Body of pancreas (tissue), 4 donors: ENCODE data around the gene THSD4. TPM values are rescaled to one million over a fixed set of nuclear protein-coding genes. Genes with fewer than 3 reads are reported as not detected.

Experiments
- ATAC-seq: fragments of 150-250 bp; one replicate; pipeline ENCODE4 v1.9.1; 2016
- DNase-seq, 4 donors: peaks; one replicate each; pipeline ENCODE4 v3.0.0-alpha.2; 2019
- H3K27ac ChIP-seq, 4 donors: fragments of 200-600 bp; sonication (generic); 1 replicate in 3 of 4; 2 replicates in 1 of 4; pipeline versions ENCODE4 v1.5.1 to v1.6.1; 2016 to 2019; ENCODE audit warnings: mild to moderate bottlenecking in 1 of 4, mixed read lengths in 1 of 4, moderate library complexity in 1 of 4
- H3K27me3 ChIP-seq, 2 donors: fragments of 200-600 bp; sonication (generic); one replicate each; pipeline ENCODE4 v1.6.0; 2016; ENCODE audit warnings: mild to moderate bottlenecking in 1 of 2
- H3K36me3 ChIP-seq, 2 donors: fragments of 200-600 bp; sonication (generic); replicated peaks in 1 of 2; 2 replicates each; pipeline ENCODE4 v1.5.1; 2016; ENCODE audit warnings: low read depth in 2 of 2; ENCODE audit not compliant: insufficient read depth in 1 of 2
- H3K4me1 ChIP-seq: fragments of 200-600 bp; sonication (generic); one replicate; pipeline ENCODE4 v1.6.0; 2016
- H3K4me3 ChIP-seq, 2 donors: fragments of 200-600 bp; sonication (generic); 1 replicate in 1 of 2; 2 replicates in 1 of 2; pipeline ENCODE4 v1.5.1; 2016 to 2019
- H3K9me3 ChIP-seq, 3 donors: fragments of 200-600 bp; sonication (generic); 1 replicate in 2 of 3; 2 replicates in 1 of 3; pipeline ENCODE4 v1.5.1; 2016
- CTCF ChIP-seq, 7 experiments: fragments of 450-650 bp in 4 of 7; fragments of 200-600 bp in 3 of 7; sonication (generic) in 3 of 7; IDR thresholded peaks; one replicate each; pipeline ENCODE4 v1.5.1; 2016 to 2019; ENCODE audit warnings: antibody characterized with exemption in 7 of 7
- POLR2A ChIP-seq, 3 donors: fragments of 450-650 bp; IDR thresholded peaks; one replicate each; pipeline ENCODE4 v1.6.1; 2016; ENCODE audit warnings: antibody characterized with exemption in 3 of 3, mild to moderate bottlenecking in 2 of 3
- WGBS, 2 donors: methylation state at CpG; one replicate each; pipeline ENCODE4 v1.1.5; 2017; 5-methylcytosine and 5-hydroxymethylcytosine counted together
- intact Hi-C: fragments of 100-400 bp; cut with DNase I; formaldehyde crosslinking; loops from one replicate; pipeline ENCODE4 v1.15.1; 2023
- total RNA-seq, 2 donors: library from RNA; depleted of rRNA; stranded (reverse); fragments of >200 nt; gene quantifications; one replicate each; pipeline ENCODE4 v1.1.0, GENCODE V29; 2016

THSD4 gene
- total RNA-seq, 2 donors from 2014 or later = 12.9 to 16.1 TPM

- ATAC-seq = no peak
- H3K9me3 ChIP-seq = no peaks in the 10 kb centered on the region
- WGBS, 2 donors = 47 to 49% methylated on average over 8 of the region's 8 CpGs
- peaks cover 4% of the 10 kb centered on the region for H3K4me1 ChIP-seq
- intact Hi-C loops = loop anchor here (5.0 to 10.0 kb wide), 2 partner anchors 63 to 285 kb away; no protein-coding TSS in a partner anchor
- no peaks in the 10 kb centered on the region for H3K36me3 ChIP-seq
- H3K27me3 ChIP-seq = no peaks in the 10 kb centered on the region
- no peak for DNase-seq
- H3K4me3 ChIP-seq = no peak overlapping the region
- TF ChIP-seq CTCF (IDR thresholded peaks at IDR 0.05) (no peak), POLR2A (IDR thresholded peaks at IDR 0.05) (no peak)
- no peak overlapping the region for H3K27ac ChIP-seq
Measured at GRCh38 chr15:71447328-71448250, 332.3 kb downstream of the THSD4 start.

- H3K4me1 ChIP-seq = peaks cover 4% of the 10 kb centered on the region
- peak; percentile 85 to 95 (median 94) for TF ChIP-seq CTCF (IDR thresholded peaks at IDR 0.05)
- TF ChIP-seq POLR2A (IDR thresholded peaks at IDR 0.05) = no peak
- 61 to 69% methylated on average over 2 of the region's 2 CpGs for WGBS, 2 donors
- ATAC-seq = peak; percentile 72
- DNase-seq = peak; percentile 62 to 76 (median 66)
- intact Hi-C loops = loop anchor here (5.0 to 10.0 kb wide), 2 partner anchors 64 to 284 kb away; no protein-coding TSS in a partner anchor
- no peaks in the 10 kb centered on the region for H3K9me3 ChIP-seq
- H3K4me3 ChIP-seq = no peak overlapping the region
- H3K27me3 ChIP-seq = no peaks in the 10 kb centered on the region
- no peak overlapping the region for H3K27ac ChIP-seq
- no peaks in the 10 kb centered on the region for H3K36me3 ChIP-seq
Measured at GRCh38 chr15:71448688-71449114, 333.4 kb downstream of the THSD4 start.

- intact Hi-C loops = loop anchor here (5.0 to 10.0 kb wide), 2 partner anchors 65 to 283 kb away; no protein-coding TSS in a partner anchor
Measured at GRCh38 chr15:71449363-71449762, 334.1 kb downstream of the THSD4 start.

GRCh38 chr15:71449956-71450355, 334.7 kb downstream of the THSD4 start:
- no peak overlapping the region for H3K27ac ChIP-seq
- no peaks in the 10 kb centered on the region for H3K27me3 ChIP-seq
- ATAC-seq = no peak
- H3K4me1 ChIP-seq = peaks cover 4% of the 10 kb centered on the region
- H3K4me3 ChIP-seq = no peak overlapping the region
- no peak for TF ChIP-seq POLR2A (IDR thresholded peaks at IDR 0.05)
- no peak for DNase-seq
- intact Hi-C loops = loop anchor here (5.0 to 10.0 kb wide), 3 partner anchors 65 to 352 kb away; no protein-coding TSS in a partner anchor
- WGBS, 2 donors = 67 to 71% methylated on average over 5 of the region's 5 CpGs
- no peaks in the 10 kb centered on the region for H3K36me3 ChIP-seq
- H3K9me3 ChIP-seq = no peaks in the 10 kb centered on the region

More at GRCh38 chr15:71449363-71449762, 334.1 kb downstream of the THSD4 start:
- no peak for DNase-seq
- Histone ChIP-seq H3K27ac (no peak overlapping the region), H3K27me3 (no peaks in the 10 kb centered on the region), H3K4me1 (peaks cover 4% of the 10 kb centered on the region), H3K9me3 (no peaks in the 10 kb centered on the region), H3K4me3 (no peak overlapping the region), H3K36me3 (no peaks in the 10 kb centered on the region)
- WGBS, 2 donors = 28 to 48% methylated on average over 3 of the region's 3 CpGs
- TF ChIP-seq CTCF (IDR thresholded peaks at IDR 0.05) (no peak), POLR2A (IDR thresholded peaks at IDR 0.05) (no peak)
- no peak for ATAC-seq

- H3K4me3 ChIP-seq = no peak overlapping the region
- WGBS, 2 donors = 90 to 97% methylated on average over 4 of the region's 4 CpGs
- H3K36me3 ChIP-seq = no peaks in the 10 kb centered on the region
- ATAC-seq (no peak), DNase-seq (no peak)
- H3K9me3 ChIP-seq = no peaks in the 10 kb centered on the region
- intact Hi-C loops = loop anchor here (5.0 kb wide), 1 partner anchor 351 kb away; no protein-coding TSS in a partner anchor
- TF ChIP-seq POLR2A (IDR thresholded peaks at IDR 0.05) = no peak
- TF ChIP-seq CTCF (IDR thresholded peaks at IDR 0.05) = no peak
- no peaks in the 10 kb centered on the region for H3K27me3 ChIP-seq
- H3K27ac ChIP-seq = no peak overlapping the region
- H3K4me1 ChIP-seq = peaks cover 4% of the 10 kb centered on the region
Measured at GRCh38 chr15:71451130-71451529, 335.9 kb downstream of the THSD4 start.
